GM20431 (cell line): ENCODE data around the gene GNA14.
"Not testable (repeated sequence)": the region's sequence is repeated elsewhere in the genome, so short reads cannot be mapped to it uniquely, and the experiment has no call there.

Experiments used
- in situ Hi-C: fragments of 300-500 bp; cut with MseI, MboI; formaldehyde crosslinking; loops from one replicate; pipeline ENCODE4 v1.15.0; 2020; ENCODE audit warnings: low sequenced_read_pairs; ENCODE audit not compliant: unreplicated experiment

GNA14 gene

GRCh38 chr9:77456829-77457437 is 191.2 kb downstream of the GNA14 start:
- in situ Hi-C loops = no loop called here

GRCh38 chr9:77455312-77455927 is 192.7 kb downstream of the GNA14 start:
- in situ Hi-C loops = no loop called here

- in situ Hi-C loops = no loop called here
Measured at GRCh38 chr9:77454663-77455062, 193.5 kb downstream of the GNA14 start.

GRCh38 chr9:77453825-77454647 is 194.1 kb downstream of the GNA14 start:
- in situ Hi-C loops = no loop called here

GRCh38 chr9:77451507-77451906 is 196.6 kb downstream of the GNA14 start:
- in situ Hi-C loops = no loop called here

GRCh38 chr9:77450085-77450475 is 198.0 kb downstream of the GNA14 start:
- in situ Hi-C loops = no loop called here

GRCh38 chr9:77449240-77450084 is 198.7 kb downstream of the GNA14 start:
- in situ Hi-C loops = no loop called here

GRCh38 chr9:77447646-77448045 is 200.5 kb downstream of the GNA14 start:
- in situ Hi-C loops = no loop called here

- in situ Hi-C loops = no loop called here
Measured at GRCh38 chr9:77442436-77442835, 205.7 kb downstream of the GNA14 start.

- in situ Hi-C loops = not testable (repeated sequence)
Measured at GRCh38 chr9:77441124-77441523, 207.0 kb downstream of the GNA14 start.

- in situ Hi-C loops = no loop called here
Measured at GRCh38 chr9:77440057-77440456, 208.1 kb downstream of the GNA14 start.

- in situ Hi-C loops = no loop called here
Measured at GRCh38 chr9:77438653-77439052, 209.5 kb downstream of the GNA14 start.

- in situ Hi-C loops = no loop called here
Measured at GRCh38 chr9:77435688-77436087, 212.4 kb downstream of the GNA14 start.

GRCh38 chr9:77435277-77435676 is 212.8 kb downstream of the GNA14 start:
- in situ Hi-C loops = no loop called here

GRCh38 chr9:77433675-77434445 is 214.3 kb downstream of the GNA14 start:
- in situ Hi-C loops = no loop called here

- in situ Hi-C loops = no loop called here
Measured at GRCh38 chr9:77432053-77432452, 216.1 kb downstream of the GNA14 start.

GRCh38 chr9:77429928-77430327 is 218.2 kb downstream of the GNA14 start:
- in situ Hi-C loops = no loop called here

- in situ Hi-C loops = no loop called here
Measured at GRCh38 chr9:77427256-77427927, 220.7 kb downstream of the GNA14 start.

GRCh38 chr9:77426712-77427111 is 221.4 kb downstream of the GNA14 start:
- in situ Hi-C loops = no loop called here
